Fibroblast of lung (primary cell): ENCODE measurements around the gene SULT4A1.

Source experiments
- CTCF ChIP-seq, 2 donors: IDR thresholded peaks in 1 of 2; conservative IDR thresholded peaks in 1 of 2; 1 replicate in 1 of 2; 2 replicates in 1 of 2; pipeline ENCODE4 v1.5.1; 2011 to 2012; ENCODE audit warnings: low read length in 2 of 2, control low read depth in 1 of 2, inconsistent platforms in 1 of 2, low read depth in 1 of 2, mild to moderate bottlenecking in 1 of 2
- EZH2 ChIP-seq: IDR thresholded peaks from 2 replicates; pipeline ENCODE4 v1.5.1; 2012; ENCODE audit warnings: low read length, control low read depth, mild to moderate bottlenecking; ENCODE audit errors: missing control alignments

GRCh38 chr22:43812890-43813289 lies 49.4 kb downstream of the SULT4A1 start:
- TF ChIP-seq CTCF (conservative IDR thresholded peaks at IDR 0.05 in 1 of 2, IDR thresholded peaks at IDR 0.05 in 1 of 2; ENCODE audit: low read depth in 1 of 2, low read length in 2 of 2), result no peak
- no peak for TF ChIP-seq EZH2
